Heart right ventricle (tissue), 16 donors: ENCODE results near the gene ARMC3. TPM values are rescaled to one million over a fixed set of nuclear protein-coding genes. Genes with fewer than 3 reads are reported as not detected.
"Not testable (repeated sequence)": the region's sequence is repeated elsewhere in the genome, so short reads cannot be mapped to it uniquely, and the experiment has no call there.

Source experiments
- ATAC-seq, 8 donors: fragments of 200-7000 bp; cut with Tn5 transposase; one replicate each; pipeline ENCODE4 v1.9.1; 2020; ENCODE audit warnings: mild to moderate bottlenecking in 8 of 8, moderate library complexity in 8 of 8, moderate number of reproducible peaks in 1 of 8
- DNase-seq, 2 donors: peaks; one replicate each; pipeline ENCODE4 v3.0.0-alpha.2; 2020
- H3K27ac ChIP-seq, 10 donors: fragments of 200-600 bp; sonication (generic) in 2 of 10; one replicate each; pipeline versions ENCODE4 v1.5.0 to v1.8.0; 2020 to 2022; ENCODE audit warnings: mild to moderate bottlenecking in 3 of 10
- H3K27me3 ChIP-seq, 7 donors: fragments of 200-600 bp; one replicate each; pipeline ENCODE4 v1.8.0; 2021 to 2022; ENCODE audit warnings: mild to moderate bottlenecking in 2 of 7
- H3K36me3 ChIP-seq, 9 donors: fragments of 200-600 bp; sonication (generic) in 1 of 9; one replicate each; pipeline versions ENCODE4 v1.5.0 to v1.8.0; 2020 to 2022; ENCODE audit warnings: mild to moderate bottlenecking in 2 of 9
- H3K4me1 ChIP-seq, 9 donors: fragments of 200-600 bp; sonication (generic) in 1 of 9; one replicate each; pipeline versions ENCODE4 v1.5.0 to v1.8.0; 2020 to 2022; ENCODE audit warnings: mild to moderate bottlenecking in 4 of 9
- H3K4me3 ChIP-seq, 10 donors: fragments of 200-600 bp; sonication (generic) in 2 of 10; one replicate each; pipeline versions ENCODE4 v1.5.0 to v1.8.0; 2020 to 2022; ENCODE audit warnings: mild to moderate bottlenecking in 7 of 10, moderate library complexity in 2 of 10
- H3K9me3 ChIP-seq, 11 donors: fragments of 200-600 bp in 10 of 11; sonication (generic) in 2 of 11; one replicate each; pipeline versions ENCODE4 v1.5.0 to v1.8.0; 2013 to 2022; ENCODE audit warnings: mild to moderate bottlenecking in 2 of 11, control low read depth in 1 of 11, moderate library complexity in 1 of 11
- WGBS, 2 donors: extraction: QIAGEN DNeasy Blood & Tissue Kit; methylation state at CpG; one replicate each; pipeline ENCODE4 v1.1.7; 2013; ENCODE audit warnings: inconsistent platforms in 1 of 2; 5-methylcytosine and 5-hydroxymethylcytosine counted together
- intact Hi-C, 10 donors: fragments of 100-400 bp; cut with DNase I; formaldehyde crosslinking; loops; one replicate each; pipeline versions ENCODE4 v1.11.1 to v1.14.2; 2022
- polyA plus RNA-seq, 2 donors: library from polyadenylated mRNA; stranded (reverse); fragments of 200-250 nt; gene quantifications; one replicate each; pipeline ENCODE4 v1.2.3, GENCODE V29; 2013
- total RNA-seq, 10 donors: library from RNA; stranded (reverse); fragmentation: NEBNext Ultra II Directional in 3 of 10; extraction: Animal tissue kit (Norgen Biotek cat#: 25700) in 3 of 10; gene quantifications; one replicate each; pipeline versions ENCODE4 v1.2.1 to v1.2.4, GENCODE V29; 2021 to 2023
- TF ChIP-seq, protein P1 (sequence below), 9 donors: fragments of 200-600 bp; sonication (generic) in 2 of 9; IDR thresholded peaks; one replicate each; pipeline versions ENCODE4 v1.5.0 to v1.8.0; 2021 to 2022; ENCODE audit warnings: antibody characterized with exemption in 9 of 9, mild to moderate bottlenecking in 5 of 9, moderate library complexity in 1 of 9
- donor health status: Arrhythmogenic right ventricular cardiomyopathy.
- donor health status: ischemic (EF 13 %, LVEDD 7.1; RV severe dilation, severe dysfunction).
- donor health status: healthy with polysubstance abuse.
- donor health status: DM: no; HTN: yes; CAD: no.
- donor health status: DM: no; HTN: no; CAD: no.
- donor health status: ischemic (EF 25% LVEDD 6.9; RV normal size, moderate dysfunction).
- donor health status: ischemic (EF 25% LVEDD 5.7; RV mildly dilated, moderate dysfunction).
- donor health status: healthy.
- donor health status: DM: yes; HTN: yes; CAD: no.
- donor health status: Ischemic cardiomyopathy.
- donor health status: ischemic (EF 35%, LVEDD 5.7; RV mildly dilated, moderate dysfunction).
- donor health status: nonischemic (EF 11% LVEDD 7.7; RV severe dilation, severe dysfunction).
- donor health status: DM: yes; HTN: yes; CAD: no.
- donor health status: PGD.
- donor health status: ischemic (EF 29% LVEDD 5.4; RV normal size, mild dysfunction).
- donor health status: nonischemic (EF 23%, LVEDD 6.1; RV moderate dilation, normal function).

The ARMC3 gene
- total and polyA plus RNA-seq, 12 donors = not detected

DNA sequence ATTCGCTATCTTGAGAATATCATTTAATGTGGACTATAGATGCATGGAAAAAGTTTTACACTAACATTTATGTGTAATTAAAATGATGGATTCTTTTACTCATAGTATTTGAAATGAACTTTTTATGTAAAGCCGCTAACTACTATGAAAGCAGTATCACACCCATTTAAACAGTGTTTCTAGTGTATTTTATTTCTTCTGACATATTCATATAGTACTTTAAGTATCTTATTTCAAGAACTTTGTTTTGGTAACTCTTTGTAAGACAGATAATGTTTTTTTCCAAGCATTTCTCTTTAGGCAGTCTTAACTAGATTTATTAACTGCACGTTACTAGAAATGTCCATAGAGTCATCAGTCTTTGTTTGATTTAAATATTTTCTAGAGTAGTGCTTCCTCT, 12.5 kb upstream of the ARMC3 start:
- TF ChIP-seq, protein P1, sequence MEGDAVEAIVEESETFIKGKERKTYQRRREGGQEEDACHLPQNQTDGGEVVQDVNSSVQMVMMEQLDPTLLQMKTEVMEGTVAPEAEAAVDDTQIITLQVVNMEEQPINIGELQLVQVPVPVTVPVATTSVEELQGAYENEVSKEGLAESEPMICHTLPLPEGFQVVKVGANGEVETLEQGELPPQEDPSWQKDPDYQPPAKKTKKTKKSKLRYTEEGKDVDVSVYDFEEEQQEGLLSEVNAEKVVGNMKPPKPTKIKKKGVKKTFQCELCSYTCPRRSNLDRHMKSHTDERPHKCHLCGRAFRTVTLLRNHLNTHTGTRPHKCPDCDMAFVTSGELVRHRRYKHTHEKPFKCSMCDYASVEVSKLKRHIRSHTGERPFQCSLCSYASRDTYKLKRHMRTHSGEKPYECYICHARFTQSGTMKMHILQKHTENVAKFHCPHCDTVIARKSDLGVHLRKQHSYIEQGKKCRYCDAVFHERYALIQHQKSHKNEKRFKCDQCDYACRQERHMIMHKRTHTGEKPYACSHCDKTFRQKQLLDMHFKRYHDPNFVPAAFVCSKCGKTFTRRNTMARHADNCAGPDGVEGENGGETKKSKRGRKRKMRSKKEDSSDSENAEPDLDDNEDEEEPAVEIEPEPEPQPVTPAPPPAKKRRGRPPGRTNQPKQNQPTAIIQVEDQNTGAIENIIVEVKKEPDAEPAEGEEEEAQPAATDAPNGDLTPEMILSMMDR (IDR thresholded peaks at IDR 0.05) = no peak
- ATAC-seq (no peak), DNase-seq (no peak)
- Histone ChIP-seq H3K4me1 (peaks cover 0 to 12% (median 0%) of the 10 kb centered on the region in 9 donors), H3K27me3 (no peaks in the 10 kb centered on the region), H3K36me3 (no peaks in the 10 kb centered on the region), H3K4me3 (no peak overlapping the region), H3K9me3 (peaks cover 0 to 11% (median 0%) of the 10 kb centered on the region in 11 donors), H3K27ac (no peak overlapping the region)
- intact Hi-C loops = no loop called here
- 95 to 96% methylated on average over 3 of the region's 3 CpGs for WGBS, 2 donors

DNA sequence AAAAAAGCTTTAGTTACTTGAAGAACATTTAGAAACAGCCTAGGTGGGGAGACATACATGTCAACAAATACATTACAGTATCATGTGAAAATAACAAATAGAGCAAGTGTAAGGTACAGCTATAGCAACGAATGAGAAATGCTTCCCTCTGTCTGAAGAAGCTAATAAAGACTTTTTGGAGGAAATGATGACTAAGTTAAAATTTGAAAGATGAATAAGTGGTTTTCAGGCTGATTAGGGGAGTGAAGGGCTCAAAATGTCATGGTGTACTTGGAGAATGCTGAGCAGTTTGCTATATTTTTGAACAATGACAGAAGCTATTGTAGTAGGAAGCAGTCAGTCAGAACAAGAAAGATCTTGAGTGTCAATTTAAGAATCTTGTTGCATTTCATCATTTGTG, 2.8 kb upstream of the ARMC3 start:
- Histone ChIP-seq H3K9me3 (peaks cover 0 to 11% (median 0%) of the 10 kb centered on the region in 11 donors), H3K36me3 (no peaks in the 10 kb centered on the region), H3K27ac (no peak overlapping the region), H3K27me3 (peaks cover 0 to 18% (median 0%) of the 10 kb centered on the region in 7 donors), H3K4me1 (peaks cover 0 to 7% (median 0%) of the 10 kb centered on the region in 9 donors), H3K4me3 (no peak overlapping the region)
- no peak for ATAC-seq
- no peak for DNase-seq
- TF ChIP-seq, protein P1 (IDR thresholded peaks at IDR 0.05) = no peak
- intact Hi-C loops = no loop called here
- WGBS, 2 donors = 72 to 80% methylated on average over 1 of the region's 1 CpG

DNA sequence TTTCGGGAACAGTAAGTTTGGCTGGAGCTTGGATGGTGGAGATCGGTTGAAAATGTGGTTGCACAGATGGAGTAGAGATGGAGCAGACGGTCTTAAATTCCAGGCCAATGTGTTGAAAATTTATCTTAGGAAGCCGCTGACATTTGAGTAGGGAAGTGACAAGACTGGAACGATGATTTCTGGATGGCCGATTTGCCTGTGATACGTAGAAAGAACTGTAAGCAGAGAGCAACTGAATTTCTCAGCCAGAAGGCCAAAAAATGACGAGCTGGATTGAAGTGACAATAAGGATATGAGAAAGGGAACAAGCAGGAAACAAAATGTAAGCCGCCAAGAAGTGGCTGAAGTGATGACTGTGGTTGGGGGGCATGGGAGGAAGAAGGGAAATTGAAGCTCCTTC, 687 bp upstream of the ARMC3 start:
- ATAC-seq (no peak), DNase-seq (no peak)
- 64 to 70% methylated on average over 9 of the region's 9 CpGs for WGBS, 2 donors
- H3K36me3 ChIP-seq = no peaks in the 10 kb centered on the region
- peaks cover 0 to 15% (median 5%) of the 10 kb centered on the region in 9 donors for H3K4me1 ChIP-seq
- intact Hi-C loops = no loop called here
- H3K27ac ChIP-seq = no peak overlapping the region
- TF ChIP-seq, protein P1 (IDR thresholded peaks at IDR 0.05) = no peak
- H3K9me3 ChIP-seq = peaks cover 0 to 4% (median 0%) of the 10 kb centered on the region in 11 donors
- H3K4me3 ChIP-seq = peak overlapping the region in 7 of 10 donors; percentile 18 to 55 (median 51)
- peaks cover 0 to 18% (median 0%) of the 10 kb centered on the region in 7 donors for H3K27me3 ChIP-seq

DNA sequence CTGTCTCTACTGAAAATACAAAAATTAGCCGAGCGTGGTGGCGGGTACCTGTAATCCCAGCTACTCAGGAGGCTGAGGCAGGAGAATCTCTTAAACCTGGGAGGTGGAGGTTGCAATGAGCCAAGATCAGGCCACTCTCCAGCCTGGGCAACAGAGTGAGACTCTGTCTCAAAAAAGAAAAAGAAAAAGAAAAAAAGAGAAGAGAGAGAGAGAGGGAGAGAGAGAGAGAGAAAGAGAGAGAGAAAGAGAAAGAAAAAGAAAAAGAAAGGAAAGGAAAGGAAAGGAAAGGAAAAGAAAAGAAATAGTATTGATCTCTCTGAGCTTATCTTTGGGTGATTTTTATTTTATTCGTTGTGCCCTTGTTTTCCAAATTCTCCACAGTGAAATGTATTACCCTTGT, 1.2 kb downstream of the ARMC3 start:
- H3K4me1 ChIP-seq = peaks cover 0 to 18% (median 7%) of the 10 kb centered on the region in 9 donors
- ATAC-seq, H3K9me3 ChIP-seq, intact Hi-C loops, H3K4me3 ChIP-seq, H3K36me3 ChIP-seq, DNase-seq, H3K27ac ChIP-seq: not testable (repeated sequence)
- peaks cover 0 to 18% (median 0%) of the 10 kb centered on the region in 7 donors for H3K27me3 ChIP-seq
- WGBS, 2 donors = 94 to 99% methylated on average over 4 of the region's 4 CpGs

DNA sequence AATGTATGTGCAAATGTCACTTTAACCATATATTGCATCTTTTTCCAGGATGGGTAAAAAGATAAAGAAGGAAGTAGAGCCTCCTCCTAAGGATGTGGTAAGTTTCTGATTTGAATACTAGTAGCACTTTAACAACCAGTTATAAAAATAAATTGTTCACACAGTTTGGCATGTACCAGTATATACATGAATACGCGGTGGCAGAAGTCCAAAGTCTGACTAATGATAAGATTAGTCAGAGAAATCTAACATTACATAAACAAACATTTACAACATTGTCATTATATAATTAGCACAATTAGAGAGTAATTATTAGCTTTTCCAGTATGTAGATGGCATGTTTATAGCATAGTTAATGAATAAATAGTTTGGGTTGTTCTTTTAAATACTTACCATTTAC, 4.1 kb downstream of the ARMC3 start:
- Histone ChIP-seq H3K4me1 (peaks cover 0 to 18% (median 7%) of the 10 kb centered on the region in 9 donors), H3K4me3 (no peak overlapping the region), H3K27ac (no peak overlapping the region), H3K36me3 (no peaks in the 10 kb centered on the region), H3K9me3 (no peaks in the 10 kb centered on the region), H3K27me3 (peaks cover 0 to 13% (median 0%) of the 10 kb centered on the region in 7 donors)
- no peak for DNase-seq
- no peak for ATAC-seq
- 41 to 51% methylated on average over 2 of the region's 2 CpGs for WGBS, 2 donors
- TF ChIP-seq, protein P1 (IDR thresholded peaks at IDR 0.05) = no peak
- intact Hi-C loops = no loop called here
